Endodermal cell (in vitro differentiated cells): Measurements from ENCODE around the gene GJB3. TPM values are rescaled to one million over a fixed set of nuclear protein-coding genes. Genes with fewer than 3 reads are reported as not detected.

Source experiments
- DNase-seq: peaks from one replicate; pipeline ENCODE4 v3.0.0-alpha.2; 2017
- H3K27ac ChIP-seq: 2 replicates; pipeline ENCODE4 v1.5.1; 2013; ENCODE audit warnings: mild to moderate bottlenecking, low read depth, low read length, moderate library complexity
- H3K27me3 ChIP-seq: 2 replicates; pipeline ENCODE4 v1.6.1; 2013; ENCODE audit warnings: mild to moderate bottlenecking, low read length, moderate library complexity; ENCODE audit not compliant: insufficient read depth, control insufficient read depth, poor library complexity, severe bottlenecking
- H3K36me3 ChIP-seq: 2 replicates; pipeline ENCODE4 v1.7.0; 2013; ENCODE audit warnings: mild to moderate bottlenecking, low read length, moderate library complexity; ENCODE audit not compliant: control insufficient read depth, insufficient read depth
- H3K4me1 ChIP-seq: one replicate; pipeline ENCODE4 v1.7.0; 2013; ENCODE audit warnings: low read length; ENCODE audit not compliant: control insufficient read depth, insufficient read depth
- H3K4me3 ChIP-seq: 2 replicates; pipeline ENCODE4 v1.5.1; 2013; ENCODE audit warnings: mild to moderate bottlenecking, low read length, moderate library complexity
- H3K9ac ChIP-seq: 2 replicates; pipeline ENCODE4 v1.6.1; 2013; ENCODE audit warnings: mild to moderate bottlenecking, low read length, moderate library complexity; ENCODE audit not compliant: poor library complexity, severe bottlenecking; ENCODE audit errors: extremely low read depth
- H3K9me3 ChIP-seq: 2 replicates; pipeline ENCODE4 v1.6.1; 2013; ENCODE audit warnings: mild to moderate bottlenecking, low read length, moderate library complexity; ENCODE audit not compliant: control insufficient read depth
- H3K27ac Mint-ChIP-seq: 2 replicates; pipeline ENCODE4 v1.8.0; 2020; ENCODE audit warnings: mixed read lengths
- H3K27me3 Mint-ChIP-seq: 2 replicates; pipeline ENCODE4 v1.8.0; 2021; ENCODE audit warnings: mild to moderate bottlenecking, mixed read lengths; ENCODE audit not compliant: insufficient read depth
- H3K36me3 Mint-ChIP-seq: 2 replicates; pipeline ENCODE4 v1.8.0; 2020; ENCODE audit warnings: low read depth, mixed read lengths
- H3K4me1 Mint-ChIP-seq: 2 replicates; pipeline ENCODE4 v1.8.0; 2020; ENCODE audit warnings: mixed read lengths
- H3K4me3 Mint-ChIP-seq: 2 replicates; pipeline ENCODE4 v1.8.0; 2020; ENCODE audit warnings: mild to moderate bottlenecking, moderate library complexity, mixed read lengths
- H3K9me3 Mint-ChIP-seq: 2 replicates; pipeline ENCODE4 v1.8.0; 2020; ENCODE audit warnings: mild to moderate bottlenecking, mixed read lengths
- WGBS, 2 experiments: methylation state at CpG; one replicate each; pipeline versions ENCODE4 v1.1.5 to v1.1.7; 2013; ENCODE audit warnings: missing lambda C conversion rate in 2 of 2, mixed read lengths in 1 of 2; ENCODE audit not compliant: insufficient coverage in 1 of 2, insufficient read length in 1 of 2; 5-methylcytosine and 5-hydroxymethylcytosine counted together
- total RNA-seq, 2 donors: library from RNA; stranded (reverse); fragmentation: NEBNext Ultra II Directional in 1 of 2; extraction: Animal tissue kit (Norgen Biotek cat#: 25700) in 1 of 2; gene quantifications; 2 replicates in 1 of 2; 3 replicates in 1 of 2; pipeline ENCODE4 v1.2.1, GENCODE V29; 2021
- TF ChIP-seq, protein P1 (sequence below): fragments of 200-600 bp; sonication (generic); conservative IDR thresholded peaks from 2 replicates; pipeline ENCODE4 v1.5.0; 2021; ENCODE audit warnings: antibody characterized with exemption, mild to moderate bottlenecking

GJB3 gene
- total RNA-seq, 2 donors from 2014 or later, result 0.38 to 2.9 TPM

DNA sequence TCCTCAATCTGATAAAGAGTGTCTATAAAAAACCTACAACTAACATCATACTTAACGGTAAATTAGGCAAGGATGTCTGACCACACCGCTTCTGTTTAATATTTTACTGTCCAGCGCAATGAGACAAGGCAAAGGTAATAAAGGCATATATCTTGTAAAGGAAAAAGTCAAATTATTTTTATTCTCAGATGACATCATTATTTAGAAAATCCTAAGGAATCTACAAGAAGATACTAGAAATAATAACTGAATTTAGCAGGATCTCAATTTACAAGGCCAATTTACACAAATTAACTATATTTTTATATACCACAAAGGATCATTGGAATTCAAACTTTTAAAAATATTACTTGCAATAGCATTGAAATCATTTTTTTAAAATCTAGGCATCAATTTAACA lies 41.2 kb downstream of the GJB3 start:
- TF ChIP-seq, protein P1, sequence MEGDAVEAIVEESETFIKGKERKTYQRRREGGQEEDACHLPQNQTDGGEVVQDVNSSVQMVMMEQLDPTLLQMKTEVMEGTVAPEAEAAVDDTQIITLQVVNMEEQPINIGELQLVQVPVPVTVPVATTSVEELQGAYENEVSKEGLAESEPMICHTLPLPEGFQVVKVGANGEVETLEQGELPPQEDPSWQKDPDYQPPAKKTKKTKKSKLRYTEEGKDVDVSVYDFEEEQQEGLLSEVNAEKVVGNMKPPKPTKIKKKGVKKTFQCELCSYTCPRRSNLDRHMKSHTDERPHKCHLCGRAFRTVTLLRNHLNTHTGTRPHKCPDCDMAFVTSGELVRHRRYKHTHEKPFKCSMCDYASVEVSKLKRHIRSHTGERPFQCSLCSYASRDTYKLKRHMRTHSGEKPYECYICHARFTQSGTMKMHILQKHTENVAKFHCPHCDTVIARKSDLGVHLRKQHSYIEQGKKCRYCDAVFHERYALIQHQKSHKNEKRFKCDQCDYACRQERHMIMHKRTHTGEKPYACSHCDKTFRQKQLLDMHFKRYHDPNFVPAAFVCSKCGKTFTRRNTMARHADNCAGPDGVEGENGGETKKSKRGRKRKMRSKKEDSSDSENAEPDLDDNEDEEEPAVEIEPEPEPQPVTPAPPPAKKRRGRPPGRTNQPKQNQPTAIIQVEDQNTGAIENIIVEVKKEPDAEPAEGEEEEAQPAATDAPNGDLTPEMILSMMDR, result no peak
- peaks cover 18% of the 10 kb centered on the region for H3K4me1 Mint-ChIP-seq
- no peak overlapping the region for H3K4me3 Mint-ChIP-seq
- Histone ChIP-seq H3K4me3 (no peak overlapping the region), H3K9ac (no peak overlapping the region), H3K4me1 (peaks cover 13% of the 10 kb centered on the region), H3K36me3 (no peaks in the 10 kb centered on the region), H3K9me3 (peaks cover 7% of the 10 kb centered on the region), H3K27ac (no peak overlapping the region), H3K27me3 (no peaks in the 10 kb centered on the region)
- H3K36me3 Mint-ChIP-seq, result no peaks in the 10 kb centered on the region
- DNase-seq, result no peak
- no peaks in the 10 kb centered on the region for H3K9me3 Mint-ChIP-seq
- no peak overlapping the region for H3K27ac Mint-ChIP-seq
- 92% methylated on average over 3 of the region's 3 CpGs; no CpG with 5 or more reads in 1 of the 2 experiments for WGBS, 2 experiments
- H3K27me3 Mint-ChIP-seq, result no peaks in the 10 kb centered on the region

GRCh38 chr1:34824817-34825454 lies 43.9 kb downstream of the GJB3 start:
- no peaks in the 10 kb centered on the region for H3K9me3 Mint-ChIP-seq
- no peaks in the 10 kb centered on the region for H3K36me3 Mint-ChIP-seq
- H3K4me1 Mint-ChIP-seq, result peaks cover 26% of the 10 kb centered on the region
- Histone ChIP-seq H3K27ac (no peak overlapping the region), H3K9ac (no peak overlapping the region), H3K9me3 (peaks cover 7% of the 10 kb centered on the region), H3K4me1 (peaks cover 15% of the 10 kb centered on the region), H3K27me3 (no peaks in the 10 kb centered on the region), H3K4me3 (no peak overlapping the region), H3K36me3 (no peaks in the 10 kb centered on the region)
- no peak overlapping the region for H3K4me3 Mint-ChIP-seq
- H3K27me3 Mint-ChIP-seq, result no peaks in the 10 kb centered on the region
- no peak overlapping the region for H3K27ac Mint-ChIP-seq
- DNase-seq, result peak; percentile 42
- TF ChIP-seq, protein P1, result no peak
- WGBS, 2 experiments, result 86 to 91% methylated on average over 3 of the region's 3 CpGs

- H3K36me3 Mint-ChIP-seq, result no peaks in the 10 kb centered on the region
- H3K27ac ChIP-seq, result no peak overlapping the region
- H3K27me3 ChIP-seq, result no peaks in the 10 kb centered on the region
- no peaks in the 10 kb centered on the region for H3K9me3 Mint-ChIP-seq
- TF ChIP-seq, protein P1, result no peak
- 89% methylated on average over 3 to 11 of the region's 11 CpGs for WGBS, 2 experiments
- H3K4me3 Mint-ChIP-seq, result no peak overlapping the region
- H3K27me3 Mint-ChIP-seq, result no peaks in the 10 kb centered on the region
- peaks cover 28% of the 10 kb centered on the region for H3K4me1 Mint-ChIP-seq
- H3K36me3 ChIP-seq, result no peaks in the 10 kb centered on the region
- no peak overlapping the region for H3K4me3 ChIP-seq
- peaks cover 17% of the 10 kb centered on the region for H3K4me1 ChIP-seq
- H3K9me3 ChIP-seq, result peaks cover 7% of the 10 kb centered on the region
- H3K9ac ChIP-seq, result no peak overlapping the region
- no peak overlapping the region for H3K27ac Mint-ChIP-seq
- no peak for DNase-seq
Observed at GRCh38 chr1:34825455-34826091, 44.6 kb downstream of the GJB3 start.
